MM.1S (cell line): ENCODE data around the gene HTR3B.

ENCODE experiments used
- DNase-seq: peaks from one replicate; pipeline ENCODE4 v3.0.0-alpha.2; 2015
- H2AFZ ChIP-seq: fragments of 300-600 bp; sonication (generic); 2 replicates; pipeline ENCODE4 v1.6.0; 2016; ENCODE audit warnings: antibody characterized with exemption, low read length
- H3F3A ChIP-seq: fragments of 300-600 bp; sonication (generic); 2 replicates; pipeline ENCODE4 v1.6.1; 2016; ENCODE audit warnings: mild to moderate bottlenecking, antibody characterized with exemption, low read length, moderate library complexity, mixed read lengths; ENCODE audit not compliant: insufficient read depth
- H3K27ac ChIP-seq: fragments of 300-600 bp; sonication (generic); 2 replicates; pipeline ENCODE4 v1.5.1; 2016; ENCODE audit warnings: mild to moderate bottlenecking, low read length
- H3K27me3 ChIP-seq: fragments of 300-600 bp; sonication (generic); replicated peaks from 2 replicates; pipeline ENCODE4 v1.6.0; 2016; ENCODE audit warnings: low read length; ENCODE audit not compliant: insufficient read depth
- H3K36me3 ChIP-seq: fragments of 300-600 bp; sonication (generic); replicated peaks from 2 replicates; pipeline ENCODE4 v1.6.1; 2016; ENCODE audit warnings: mild to moderate bottlenecking, low read length, mixed read lengths; ENCODE audit not compliant: insufficient read depth
- H3K4me1 ChIP-seq: fragments of 300-600 bp; sonication (generic); 2 replicates; pipeline ENCODE4 v1.6.1; 2016; ENCODE audit warnings: low read length, mixed read lengths
- H3K4me2 ChIP-seq: fragments of 300-600 bp; sonication (generic); 2 replicates; pipeline ENCODE4 v1.6.0; 2016; ENCODE audit warnings: low read depth, low read length
- H3K4me3 ChIP-seq: fragments of 300-600 bp; sonication (generic); 2 replicates; pipeline ENCODE4 v1.5.1; 2016; ENCODE audit warnings: low read length, mixed read lengths
- H3K79me2 ChIP-seq: fragments of 300-600 bp; sonication (generic); 2 replicates; pipeline ENCODE4 v1.6.1; 2016; ENCODE audit warnings: mixed run types, low read length, mixed read lengths
- H3K9ac ChIP-seq: fragments of 300-600 bp; sonication (generic); 2 replicates; pipeline ENCODE4 v1.6.1; 2016; ENCODE audit warnings: low read length, mixed read lengths
- H3K9me2 ChIP-seq: fragments of 300-600 bp; sonication (generic); replicated peaks from 2 replicates; pipeline ENCODE4 v1.6.1; 2016; ENCODE audit warnings: mild to moderate bottlenecking, low read length, mixed read lengths; ENCODE audit not compliant: insufficient read depth
- H3K9me3 ChIP-seq: fragments of 300-600 bp; sonication (generic); replicated peaks from 2 replicates; pipeline ENCODE4 v1.6.1; 2016; ENCODE audit warnings: mild to moderate bottlenecking, low read length, mixed read lengths; ENCODE audit not compliant: insufficient read depth
- H4K20me1 ChIP-seq: fragments of 300-600 bp; sonication (generic); 2 replicates; pipeline ENCODE4 v1.6.1; 2016; ENCODE audit warnings: mild to moderate bottlenecking, low read length, moderate library complexity, mixed read lengths; ENCODE audit not compliant: insufficient read depth
- EZH2 ChIP-seq: fragments of 300-600 bp; sonication (generic); optimal IDR thresholded peaks from 2 replicates; pipeline ENCODE3; 2017; ENCODE audit warnings: low read depth, mild to moderate bottlenecking, antibody characterized with exemption, low read length, mixed read lengths
- EZH2phosphoT487 ChIP-seq: fragments of 300-600 bp; sonication (generic); IDR thresholded peaks from 2 replicates; pipeline ENCODE4 v1.6.1; 2018; ENCODE audit warnings: antibody characterized with exemption, low read length
- TF ChIP-seq, protein P1 (sequence below): fragments of 300-600 bp; sonication (generic); IDR thresholded peaks from 2 replicates; pipeline ENCODE4 v1.5.1; 2016; ENCODE audit warnings: antibody characterized with exemption, low read length, mixed read lengths

HTR3B gene, protein sequence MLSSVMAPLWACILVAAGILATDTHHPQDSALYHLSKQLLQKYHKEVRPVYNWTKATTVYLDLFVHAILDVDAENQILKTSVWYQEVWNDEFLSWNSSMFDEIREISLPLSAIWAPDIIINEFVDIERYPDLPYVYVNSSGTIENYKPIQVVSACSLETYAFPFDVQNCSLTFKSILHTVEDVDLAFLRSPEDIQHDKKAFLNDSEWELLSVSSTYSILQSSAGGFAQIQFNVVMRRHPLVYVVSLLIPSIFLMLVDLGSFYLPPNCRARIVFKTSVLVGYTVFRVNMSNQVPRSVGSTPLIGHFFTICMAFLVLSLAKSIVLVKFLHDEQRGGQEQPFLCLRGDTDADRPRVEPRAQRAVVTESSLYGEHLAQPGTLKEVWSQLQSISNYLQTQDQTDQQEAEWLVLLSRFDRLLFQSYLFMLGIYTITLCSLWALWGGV

DNA sequence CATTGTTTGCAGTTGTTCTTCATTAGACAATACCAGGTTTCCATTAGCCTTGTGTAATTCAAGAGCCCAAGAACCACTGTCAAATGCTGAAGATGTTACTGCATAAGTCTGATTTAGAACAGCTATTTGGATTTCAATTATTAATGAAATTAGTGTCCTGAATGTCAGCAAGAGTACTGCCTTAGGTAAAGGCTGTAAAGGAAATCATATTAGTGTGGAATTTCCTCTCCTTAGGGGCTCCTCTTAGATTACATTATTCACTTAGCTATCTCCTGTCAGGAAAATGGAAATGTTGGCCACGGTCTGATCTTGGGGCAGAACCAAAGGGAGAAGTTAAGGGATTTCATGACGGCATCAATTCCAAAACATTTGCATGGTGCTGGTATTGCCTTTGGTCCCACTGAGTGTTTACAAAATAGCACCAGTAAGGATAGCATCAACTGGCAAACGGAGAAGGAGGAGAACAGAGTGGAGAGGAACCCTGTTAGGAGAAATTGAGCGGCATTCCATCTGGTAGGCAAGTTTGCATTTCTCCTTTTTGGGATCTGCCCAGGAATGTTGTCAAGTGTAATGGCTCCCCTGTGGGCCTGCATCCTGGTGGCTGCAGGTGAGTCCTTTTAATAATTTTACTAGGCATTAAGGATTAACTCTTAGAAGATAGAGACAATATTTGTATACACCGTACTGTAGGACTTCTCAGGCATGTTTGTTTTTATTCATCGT, at the start of gene HTR3B:
Gene HTR3B (plus strand): TSS at position 418 of the 723 bp plus-strand sequence. CDS start 138 bp downstream, at position 556.
- H4K20me1 ChIP-seq: no peaks in the 10 kb centered on the region
- H3K9me2 ChIP-seq: no peaks in the 10 kb centered on the region
- H3K27me3 ChIP-seq: no peaks in the 10 kb centered on the region
- H3K4me3 ChIP-seq: no peak within 1 kb of the TSS
- no peaks in the 10 kb centered on the region for H3K79me2 ChIP-seq
- no peaks in the 10 kb centered on the region for H3K9me3 ChIP-seq
- H3K4me2 ChIP-seq: no peak within 1 kb of the TSS
- H3K27ac ChIP-seq: no peak within 1 kb of the TSS
- H3K4me1 ChIP-seq: no peaks in the 10 kb centered on the region
- no peak within 1 kb of the TSS for H2AFZ ChIP-seq
- no peak within 1 kb of the TSS for H3K9ac ChIP-seq
- no peaks in the 10 kb centered on the region for H3F3A ChIP-seq
- TF ChIP-seq EZH2 (no peak), EZH2phosphoT487 (no peak)
- TF ChIP-seq, protein P1, sequence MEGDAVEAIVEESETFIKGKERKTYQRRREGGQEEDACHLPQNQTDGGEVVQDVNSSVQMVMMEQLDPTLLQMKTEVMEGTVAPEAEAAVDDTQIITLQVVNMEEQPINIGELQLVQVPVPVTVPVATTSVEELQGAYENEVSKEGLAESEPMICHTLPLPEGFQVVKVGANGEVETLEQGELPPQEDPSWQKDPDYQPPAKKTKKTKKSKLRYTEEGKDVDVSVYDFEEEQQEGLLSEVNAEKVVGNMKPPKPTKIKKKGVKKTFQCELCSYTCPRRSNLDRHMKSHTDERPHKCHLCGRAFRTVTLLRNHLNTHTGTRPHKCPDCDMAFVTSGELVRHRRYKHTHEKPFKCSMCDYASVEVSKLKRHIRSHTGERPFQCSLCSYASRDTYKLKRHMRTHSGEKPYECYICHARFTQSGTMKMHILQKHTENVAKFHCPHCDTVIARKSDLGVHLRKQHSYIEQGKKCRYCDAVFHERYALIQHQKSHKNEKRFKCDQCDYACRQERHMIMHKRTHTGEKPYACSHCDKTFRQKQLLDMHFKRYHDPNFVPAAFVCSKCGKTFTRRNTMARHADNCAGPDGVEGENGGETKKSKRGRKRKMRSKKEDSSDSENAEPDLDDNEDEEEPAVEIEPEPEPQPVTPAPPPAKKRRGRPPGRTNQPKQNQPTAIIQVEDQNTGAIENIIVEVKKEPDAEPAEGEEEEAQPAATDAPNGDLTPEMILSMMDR: no peak
- H3K36me3 ChIP-seq: no peaks in the 10 kb centered on the region
- no peak for DNase-seq

DNA sequence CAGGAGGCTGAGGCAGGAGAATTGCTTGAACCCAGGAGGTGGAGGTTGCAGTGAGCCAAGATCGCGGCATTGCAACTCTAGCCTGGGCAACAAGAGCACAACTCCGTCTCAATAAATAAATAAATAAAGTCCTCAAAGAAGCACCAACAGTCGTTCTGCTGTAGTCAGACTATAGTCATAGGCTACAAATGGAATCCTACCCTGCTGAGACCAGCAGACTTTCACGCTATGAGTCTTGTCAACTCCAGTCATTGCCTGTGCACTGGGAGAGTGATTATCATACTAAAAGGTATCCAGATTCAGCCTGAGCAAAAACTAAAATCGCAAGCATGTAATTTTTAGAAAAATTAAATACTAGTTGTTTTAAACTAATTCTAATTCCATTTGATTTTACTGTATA, 48.8 kb upstream of the HTR3B start:
- Histone ChIP-seq H3K27me3 (no peaks in the 10 kb centered on the region), H3K9me2 (no peaks in the 10 kb centered on the region), H3K4me2 (no peak overlapping the region), H3K9ac (no peak overlapping the region), H3K4me3 (no peak overlapping the region), H3K36me3 (0 out of 2 replicates have a peak, but pooled peaks cover 2% of the 10 kb centered on the region), H2AFZ (no peak overlapping the region), H3K79me2 (peaks cover 56% of the 10 kb centered on the region), H3K27ac (no peak overlapping the region), H3K4me1 (no peaks in the 10 kb centered on the region), H4K20me1 (no peaks in the 10 kb centered on the region), H3F3A (peaks cover 8% of the 10 kb centered on the region; the same call in 1 of the 2 replicates), H3K9me3 (no peaks in the 10 kb centered on the region)
- TF ChIP-seq EZH2phosphoT487 (no peak), EZH2 (no peak)
- TF ChIP-seq, protein P1: no peak
- DNase-seq: no peak

DNA sequence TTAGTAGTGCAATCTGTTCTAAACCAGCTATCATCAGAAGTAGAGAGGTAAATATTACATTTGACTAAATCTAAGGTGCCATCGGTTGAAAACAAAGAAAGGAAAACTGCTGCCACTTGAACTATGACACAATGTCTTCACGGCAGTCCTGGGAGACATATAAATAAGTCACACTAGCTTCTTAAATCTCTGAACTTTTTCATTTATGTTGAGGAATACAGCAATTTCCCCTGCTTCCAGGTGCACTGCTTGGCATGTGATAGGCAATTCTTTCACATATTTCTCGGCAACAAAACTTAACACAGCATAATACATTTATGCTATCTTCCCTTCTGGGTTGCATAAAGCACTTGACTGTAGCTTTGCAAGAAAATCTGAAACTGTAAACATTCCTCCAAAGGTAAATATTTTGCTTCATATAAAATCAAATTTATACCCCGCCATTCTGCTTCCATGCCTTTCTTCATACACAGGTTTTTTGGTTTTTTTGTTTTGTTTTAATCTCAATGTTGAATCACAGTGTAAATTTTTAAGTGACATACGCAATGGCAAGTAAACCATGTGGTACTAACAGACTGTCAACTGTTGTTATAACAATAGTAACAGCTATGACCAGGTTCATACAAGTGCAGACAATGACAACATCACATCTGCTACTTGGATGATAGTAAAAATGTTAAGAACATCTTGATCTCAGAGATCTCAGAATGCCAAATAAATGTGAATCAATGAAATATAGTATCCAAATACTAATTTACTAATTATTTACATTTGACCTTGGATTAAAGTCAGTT, 47.4 kb upstream of the HTR3B start:
- Histone ChIP-seq H3K79me2 (peaks cover 66% of the 10 kb centered on the region), H3K4me2 (no peak overlapping the region), H3F3A (peaks cover 8% of the 10 kb centered on the region; the same call in 1 of the 2 replicates), H3K4me3 (no peak overlapping the region), H3K9me2 (no peaks in the 10 kb centered on the region), H3K9me3 (no peaks in the 10 kb centered on the region), H3K27ac (no peak overlapping the region), H2AFZ (no peak overlapping the region), H3K4me1 (no peaks in the 10 kb centered on the region), H3K27me3 (no peaks in the 10 kb centered on the region), H3K9ac (no peak overlapping the region), H3K36me3 (0 out of 2 replicates have a peak, but pooled peaks cover 2% of the 10 kb centered on the region), H4K20me1 (no peaks in the 10 kb centered on the region)
- TF ChIP-seq, protein P1: no peak
- no peak for TF ChIP-seq EZH2phosphoT487
- TF ChIP-seq EZH2: no peak
- no peak for DNase-seq
